ENCODE results near the gene FST.

Gene FST

DNA sequence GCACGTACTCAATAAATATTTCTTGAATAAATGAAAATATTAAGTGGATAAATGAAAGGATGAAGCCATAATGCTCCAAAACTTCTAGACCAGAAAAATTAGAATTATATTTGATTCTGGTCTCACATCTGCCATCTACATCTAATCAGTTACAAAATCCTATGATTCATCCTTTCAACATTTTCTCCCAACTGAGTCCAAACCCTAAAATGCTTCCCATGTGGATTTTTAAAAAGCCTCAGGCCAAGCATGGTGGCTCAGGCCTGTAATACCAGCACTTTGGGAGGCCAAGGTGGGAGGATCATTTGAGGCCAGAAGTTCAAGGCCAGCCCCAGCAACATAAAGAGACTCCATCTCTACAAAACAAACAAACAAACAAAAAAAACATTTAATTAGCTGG, 31.6 kb upstream of the FST start:
- no peaks in the 10 kb centered on the region for H3K27me3 ChIP-seq (ENCODE audit: control insufficient read depth, insufficient read depth, low read length)
- no peak for DNase-seq (ENCODE audit: low read depth, low spot score)
- WGBS (ENCODE audit: insufficient coverage, insufficient read length), result no CpG with 5 or more reads among the region's 1 CpG
- H3K4me1 ChIP-seq (ENCODE audit: control insufficient read depth, insufficient read depth, low read length), result no peaks in the 10 kb centered on the region; the same call in 1 of the 2 replicates
- no peak overlapping the region for H3K4me3 ChIP-seq (ENCODE audit: low read length)
- no peaks in the 10 kb centered on the region for H3K9me3 ChIP-seq (ENCODE audit: control insufficient read depth, insufficient read depth, low read length)
- H3K27ac ChIP-seq (ENCODE audit: low read length), result no peak overlapping the region
- no peaks in the 10 kb centered on the region for H3K36me3 ChIP-seq (ENCODE audit: control insufficient read depth, insufficient read depth, low read length)

DNA sequence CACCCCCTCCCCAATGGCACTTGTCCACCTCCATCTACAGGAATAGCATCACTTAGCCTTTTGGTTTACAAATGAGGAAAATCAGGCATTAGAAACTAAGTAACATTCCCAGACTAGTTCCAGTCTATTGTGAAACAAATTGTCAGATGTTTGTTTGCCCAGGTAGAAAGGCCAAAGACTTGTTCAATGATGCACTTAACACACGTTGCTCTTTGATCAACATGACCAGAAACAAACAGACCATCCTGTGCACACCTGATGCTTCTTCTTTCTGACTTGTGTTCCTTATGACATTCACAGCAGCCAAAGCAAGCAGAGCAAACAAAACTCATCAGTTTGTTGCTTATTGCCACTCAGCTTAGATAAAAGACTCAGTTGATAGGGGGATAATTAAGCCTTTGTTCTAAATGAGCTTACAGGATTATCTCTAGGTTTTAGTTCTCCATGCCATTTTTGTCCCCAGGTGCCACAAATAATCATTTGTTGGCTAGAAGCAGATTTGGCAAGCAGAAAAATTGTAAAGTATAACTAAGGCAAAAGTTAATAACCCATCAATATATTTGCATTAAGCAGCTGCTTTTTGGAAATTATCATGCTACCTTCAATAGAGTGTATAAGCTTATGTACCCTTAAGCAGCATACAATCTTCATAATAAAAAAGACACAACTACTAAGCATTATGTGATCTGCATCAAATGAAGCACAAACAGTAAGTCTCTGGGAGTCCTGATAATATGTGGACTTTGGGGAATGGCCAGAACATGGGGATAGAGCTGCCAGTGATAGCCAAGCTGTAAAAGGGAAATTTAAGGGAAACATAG, 26.3 kb upstream of the FST start:
- Histone ChIP-seq H3K9me3 (ENCODE audit: control insufficient read depth, insufficient read depth, low read length) (no peaks in the 10 kb centered on the region), H3K4me3 (ENCODE audit: low read length) (no peak overlapping the region), H3K4me1 (ENCODE audit: control insufficient read depth, insufficient read depth, low read length) (no peaks in the 10 kb centered on the region), H3K36me3 (ENCODE audit: control insufficient read depth, insufficient read depth, low read length) (no peaks in the 10 kb centered on the region), H3K27ac (ENCODE audit: low read length) (no peak overlapping the region), H3K27me3 (ENCODE audit: control insufficient read depth, insufficient read depth, low read length) (no peaks in the 10 kb centered on the region)
- no CpG with 5 or more reads among the region's 1 CpG for WGBS (ENCODE audit: insufficient coverage, insufficient read length)
- no peak for DNase-seq (ENCODE audit: low read depth, low spot score)

DNA sequence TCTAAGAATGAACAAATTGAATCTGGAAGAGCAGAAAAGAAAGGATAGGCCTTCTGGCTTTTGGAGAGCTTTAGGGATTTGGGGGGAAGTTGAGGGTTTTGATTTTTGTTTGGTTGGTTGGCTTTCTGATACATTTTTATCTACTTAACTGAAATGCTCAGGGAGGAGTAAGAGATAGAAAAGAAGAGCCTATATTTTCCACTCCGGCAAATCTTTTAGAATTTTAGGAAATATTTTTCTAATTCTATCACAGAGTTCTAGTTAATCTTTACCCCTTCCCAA, 25.8 kb upstream of the FST start:
- no peaks in the 10 kb centered on the region for H3K9me3 ChIP-seq (ENCODE audit: control insufficient read depth, insufficient read depth, low read length)
- no CpG with 5 or more reads among the region's 1 CpG for WGBS (ENCODE audit: insufficient coverage, insufficient read length)
- DNase-seq (ENCODE audit: low read depth, low spot score), result no peak
- H3K27ac ChIP-seq (ENCODE audit: low read length), result no peak overlapping the region
- no peaks in the 10 kb centered on the region for H3K36me3 ChIP-seq (ENCODE audit: control insufficient read depth, insufficient read depth, low read length)
- H3K4me3 ChIP-seq (ENCODE audit: low read length), result no peak overlapping the region
- no peaks in the 10 kb centered on the region for H3K27me3 ChIP-seq (ENCODE audit: control insufficient read depth, insufficient read depth, low read length)
- no peaks in the 10 kb centered on the region for H3K4me1 ChIP-seq (ENCODE audit: control insufficient read depth, insufficient read depth, low read length)

DNA sequence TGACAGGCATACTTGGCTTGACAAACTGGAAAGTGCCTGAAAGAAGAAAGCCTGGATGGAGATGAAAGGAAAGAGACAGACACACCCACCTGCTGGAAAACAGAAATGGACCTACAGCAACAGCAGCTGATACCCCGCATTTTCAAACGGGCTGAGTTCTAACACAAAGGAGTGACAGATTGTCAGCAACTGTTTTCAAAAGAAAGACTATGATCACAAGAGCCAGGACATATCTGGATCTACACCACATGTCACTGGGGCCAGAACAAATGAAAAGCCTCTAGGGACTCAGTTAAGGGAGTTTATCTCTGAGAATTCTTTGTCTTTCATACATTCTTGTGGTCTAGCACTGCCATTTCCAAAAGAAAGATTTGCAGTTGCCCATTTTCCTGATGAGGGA, 24.1 kb upstream of the FST start:
- Histone ChIP-seq H3K27ac (ENCODE audit: low read length) (no peak overlapping the region), H3K27me3 (ENCODE audit: control insufficient read depth, insufficient read depth, low read length) (no peaks in the 10 kb centered on the region), H3K9me3 (ENCODE audit: control insufficient read depth, insufficient read depth, low read length) (no peaks in the 10 kb centered on the region), H3K4me1 (ENCODE audit: control insufficient read depth, insufficient read depth, low read length) (no peaks in the 10 kb centered on the region), H3K36me3 (ENCODE audit: control insufficient read depth, insufficient read depth, low read length) (no peaks in the 10 kb centered on the region), H3K4me3 (ENCODE audit: low read length) (no peak overlapping the region)
- DNase-seq (ENCODE audit: low read depth, low spot score), result no peak
- WGBS (ENCODE audit: insufficient coverage, insufficient read length), result no CpG with 5 or more reads among the region's 2 CpGs

DNA sequence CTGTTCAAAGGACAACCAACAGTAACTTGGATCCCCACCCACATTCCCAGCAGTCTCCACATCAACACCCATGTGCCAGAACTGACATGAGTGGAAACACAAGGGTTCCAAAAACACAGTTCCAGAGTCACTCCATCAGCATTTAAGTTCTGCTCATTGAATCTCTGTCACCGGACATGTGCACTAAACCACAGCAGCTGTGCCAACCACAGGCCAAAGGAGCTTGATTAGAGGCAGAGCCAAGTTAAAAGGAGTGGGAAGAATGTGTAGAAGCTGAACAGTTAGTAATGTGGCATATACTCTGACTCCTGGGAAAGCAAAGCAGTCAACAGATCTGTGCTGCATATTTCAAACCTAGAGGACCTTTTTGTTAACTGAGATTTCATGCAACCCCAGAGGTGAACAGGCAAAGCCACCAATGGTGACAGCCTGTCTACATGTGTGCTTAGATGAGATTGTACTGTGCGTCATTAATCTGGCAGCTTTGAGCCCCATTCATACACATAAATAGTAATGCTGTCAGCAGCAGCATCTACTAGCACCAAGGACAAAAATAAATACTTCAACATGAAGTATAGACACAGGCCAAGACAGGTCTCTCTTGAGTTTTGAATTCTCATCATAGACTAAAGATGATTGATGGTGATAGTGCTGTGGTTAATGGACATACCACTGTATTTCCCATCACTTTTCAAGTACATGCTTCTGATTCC, 16.4 kb upstream of the FST start:
- DNase-seq (ENCODE audit: low read depth, low spot score), result no peak
- H3K4me3 ChIP-seq (ENCODE audit: low read length), result no peak overlapping the region

DNA sequence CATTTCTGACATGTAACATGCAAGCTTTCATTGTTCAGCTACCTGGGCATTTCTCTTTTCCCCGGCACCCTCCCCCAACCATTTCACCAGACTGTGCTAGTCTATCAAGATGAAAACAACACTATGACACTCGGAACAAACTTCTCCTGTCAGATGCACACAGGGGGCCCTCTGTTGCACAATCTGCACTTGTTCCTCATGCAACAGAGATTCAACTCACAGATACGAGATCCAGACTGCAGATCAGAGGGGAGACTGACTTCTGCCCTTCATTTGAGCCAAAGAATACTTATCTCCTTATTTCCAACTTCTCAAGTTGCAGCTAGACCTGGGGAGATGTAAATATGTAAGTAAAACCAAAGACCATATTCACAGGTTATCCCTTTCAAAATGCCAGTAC, 15.7 kb upstream of the FST start:
- H3K4me3 ChIP-seq (ENCODE audit: low read length), result no peak overlapping the region
- H3K9me3 ChIP-seq (ENCODE audit: control insufficient read depth, insufficient read depth, low read length), result no peaks in the 10 kb centered on the region
- no peaks in the 10 kb centered on the region for H3K27me3 ChIP-seq (ENCODE audit: control insufficient read depth, insufficient read depth, low read length)
- H3K36me3 ChIP-seq (ENCODE audit: control insufficient read depth, insufficient read depth, low read length), result no peaks in the 10 kb centered on the region
- WGBS (ENCODE audit: insufficient coverage, insufficient read length), result no CpG with 5 or more reads among the region's 3 CpGs
- no peak overlapping the region for H3K27ac ChIP-seq (ENCODE audit: low read length)
- no peaks in the 10 kb centered on the region for H3K4me1 ChIP-seq (ENCODE audit: control insufficient read depth, insufficient read depth, low read length)
- DNase-seq (ENCODE audit: low read depth, low spot score), result no peak

More for the DNA sequence above, 16.4 kb upstream of the FST start:
- Histone ChIP-seq H3K9me3 (ENCODE audit: control insufficient read depth, insufficient read depth, low read length) (no peaks in the 10 kb centered on the region), H3K4me1 (ENCODE audit: control insufficient read depth, insufficient read depth, low read length) (no peaks in the 10 kb centered on the region), H3K36me3 (ENCODE audit: control insufficient read depth, insufficient read depth, low read length) (no peaks in the 10 kb centered on the region), H3K27me3 (ENCODE audit: control insufficient read depth, insufficient read depth, low read length) (no peaks in the 10 kb centered on the region), H3K27ac (ENCODE audit: low read length) (no peak overlapping the region)
- no CpG with 5 or more reads among the region's 2 CpGs for WGBS (ENCODE audit: insufficient coverage, insufficient read length)

DNA sequence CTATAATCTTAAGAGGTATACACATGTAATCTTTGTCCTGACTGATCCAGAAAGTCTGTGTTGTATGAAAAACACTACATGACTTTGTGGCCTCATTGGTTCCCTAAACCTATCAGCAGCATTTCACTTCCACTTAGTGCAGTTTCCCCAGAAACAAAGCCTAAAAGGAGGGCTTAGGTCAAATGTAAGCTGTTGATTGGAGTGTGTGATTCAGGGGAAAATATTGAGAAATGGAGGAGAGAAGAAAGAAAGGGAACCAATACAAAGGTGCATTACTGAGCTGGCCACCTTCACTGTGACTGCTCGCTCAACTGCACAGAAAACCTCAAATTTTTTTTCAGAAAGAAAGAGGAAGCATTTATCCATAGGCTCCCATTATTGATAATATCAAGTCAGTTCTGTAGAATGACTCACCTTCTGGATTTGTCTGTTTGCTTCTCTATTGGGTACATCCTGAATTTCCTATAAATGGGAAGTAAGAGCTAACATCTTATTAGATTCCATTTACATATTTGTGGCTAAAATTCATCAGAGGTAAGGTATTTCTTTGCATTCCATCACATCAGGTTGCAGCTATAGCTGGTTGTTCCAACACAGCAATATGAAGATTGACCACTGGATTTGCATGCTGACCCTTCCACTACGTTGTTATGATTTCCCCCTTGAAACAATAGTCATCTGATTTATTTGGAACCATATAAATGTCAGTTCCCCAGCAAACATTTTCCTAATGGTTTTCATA, 10.3 kb upstream of the FST start:
- no CpG with 5 or more reads among the region's 2 CpGs for WGBS (ENCODE audit: insufficient coverage, insufficient read length)
- Histone ChIP-seq H3K27me3 (ENCODE audit: control insufficient read depth, insufficient read depth, low read length) (no peaks in the 10 kb centered on the region), H3K4me3 (ENCODE audit: low read length) (no peak overlapping the region), H3K4me1 (ENCODE audit: control insufficient read depth, insufficient read depth, low read length) (no peaks in the 10 kb centered on the region), H3K36me3 (ENCODE audit: control insufficient read depth, insufficient read depth, low read length) (no peaks in the 10 kb centered on the region), H3K27ac (ENCODE audit: low read length) (no peak overlapping the region), H3K9me3 (ENCODE audit: control insufficient read depth, insufficient read depth, low read length) (no peaks in the 10 kb centered on the region)
- no peak for DNase-seq (ENCODE audit: low read depth, low spot score)

DNA sequence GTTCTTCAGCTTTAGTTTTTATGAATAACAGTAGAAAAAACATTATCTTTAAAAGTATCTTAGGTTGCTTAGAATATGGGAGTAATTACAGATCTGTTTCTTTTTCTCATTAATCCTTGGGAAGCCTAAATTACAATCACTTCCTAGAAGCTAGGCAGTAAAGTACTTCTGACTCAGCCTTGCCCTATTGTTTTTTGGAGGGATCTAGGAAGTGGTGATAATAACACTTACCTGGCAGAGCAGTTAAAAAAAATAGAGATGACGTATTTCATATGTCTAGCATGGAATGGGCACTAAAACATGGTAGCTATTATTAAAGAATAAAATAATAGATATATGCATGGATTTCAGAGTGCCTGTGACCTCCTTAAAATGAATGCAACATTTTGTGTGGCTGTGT, 8.2 kb upstream of the FST start:
- Histone ChIP-seq H3K4me1 (ENCODE audit: control insufficient read depth, insufficient read depth, low read length) (no peaks in the 10 kb centered on the region), H3K27me3 (ENCODE audit: control insufficient read depth, insufficient read depth, low read length) (no peaks in the 10 kb centered on the region), H3K4me3 (ENCODE audit: low read length) (no peak overlapping the region), H3K27ac (ENCODE audit: low read length) (no peak overlapping the region), H3K9me3 (ENCODE audit: control insufficient read depth, insufficient read depth, low read length) (no peaks in the 10 kb centered on the region), H3K36me3 (ENCODE audit: control insufficient read depth, insufficient read depth, low read length) (no peaks in the 10 kb centered on the region)
- DNase-seq (ENCODE audit: low read depth, low spot score), result no peak
- no CpG with 5 or more reads among the region's 1 CpG for WGBS (ENCODE audit: insufficient coverage, insufficient read length)

DNA sequence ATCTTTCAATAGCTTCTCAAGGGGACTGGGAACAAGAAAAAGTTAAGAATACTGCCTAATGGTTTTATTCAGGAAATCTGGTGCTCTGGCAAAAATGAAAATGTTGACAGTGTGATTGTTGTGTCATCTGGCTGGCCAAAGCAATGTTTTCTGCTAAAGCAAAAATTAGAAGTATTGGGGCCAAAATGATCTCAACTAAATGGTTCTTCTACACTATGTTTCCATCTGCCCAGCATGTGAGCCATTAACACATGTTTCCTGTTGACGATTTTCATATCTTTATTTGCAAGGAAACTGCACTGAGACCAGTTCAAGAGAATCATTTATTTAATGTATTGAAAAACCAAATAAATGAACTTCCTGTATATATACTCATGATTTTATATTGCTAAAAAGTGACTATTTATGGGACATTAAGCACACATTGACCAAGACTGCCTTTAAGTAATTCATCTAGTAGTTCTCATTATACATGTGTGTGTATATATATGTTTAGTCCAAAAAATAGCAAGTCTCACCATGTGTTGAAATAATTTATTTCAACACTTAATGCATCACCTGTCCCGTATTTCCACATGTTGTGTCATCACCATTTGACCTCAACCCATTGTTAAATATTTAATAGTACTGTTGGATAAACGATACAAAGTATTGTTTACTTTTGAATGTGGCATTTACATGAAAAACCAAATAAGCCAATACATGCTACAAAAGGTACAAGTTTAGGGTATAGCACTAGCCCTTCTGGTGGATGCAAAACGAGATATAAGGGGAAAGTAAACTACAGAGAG, 7.5 kb upstream of the FST start:
- no peak for DNase-seq (ENCODE audit: low read depth, low spot score)
- Histone ChIP-seq H3K4me1 (ENCODE audit: control insufficient read depth, insufficient read depth, low read length) (no peaks in the 10 kb centered on the region), H3K36me3 (ENCODE audit: control insufficient read depth, insufficient read depth, low read length) (no peaks in the 10 kb centered on the region), H3K27ac (ENCODE audit: low read length) (no peak overlapping the region), H3K9me3 (ENCODE audit: control insufficient read depth, insufficient read depth, low read length) (no peaks in the 10 kb centered on the region), H3K4me3 (ENCODE audit: low read length) (no peak overlapping the region), H3K27me3 (ENCODE audit: control insufficient read depth, insufficient read depth, low read length) (no peaks in the 10 kb centered on the region)
- no CpG with 5 or more reads among the region's 4 CpGs for WGBS (ENCODE audit: insufficient coverage, insufficient read length)

DNA sequence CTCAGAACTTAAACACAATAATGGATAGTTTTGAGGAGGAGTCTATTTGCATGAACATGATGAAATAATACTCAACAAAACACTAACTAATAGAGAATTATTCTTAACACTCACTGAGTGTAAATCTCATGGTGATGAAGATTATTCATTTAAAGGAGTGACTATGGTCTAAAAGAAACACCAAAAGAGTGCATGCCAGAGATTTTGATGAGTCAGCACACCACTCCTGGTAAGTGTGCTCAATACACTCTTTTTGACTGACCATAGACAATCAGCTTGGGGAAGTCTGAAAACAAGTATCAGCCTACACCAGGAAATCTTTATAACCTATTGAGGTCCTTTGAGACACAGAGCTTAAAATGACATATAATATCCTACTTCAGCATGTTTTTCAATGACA, 6.8 kb upstream of the FST start:
- H3K27me3 ChIP-seq (ENCODE audit: control insufficient read depth, insufficient read depth, low read length), result no peaks in the 10 kb centered on the region
- H3K36me3 ChIP-seq (ENCODE audit: control insufficient read depth, insufficient read depth, low read length), result no peaks in the 10 kb centered on the region
- no peak overlapping the region for H3K27ac ChIP-seq (ENCODE audit: low read length)
- H3K4me3 ChIP-seq (ENCODE audit: low read length), result no peak overlapping the region
- no peak for DNase-seq (ENCODE audit: low read depth, low spot score)
- no peaks in the 10 kb centered on the region for H3K9me3 ChIP-seq (ENCODE audit: control insufficient read depth, insufficient read depth, low read length)
- no peaks in the 10 kb centered on the region for H3K4me1 ChIP-seq (ENCODE audit: control insufficient read depth, insufficient read depth, low read length)
